Activated CD8-positive, alpha-beta memory T cell treated with anti-CD3 and anti-CD28 coated beads, Interleukin-2, amount 50 U/mL, for 48 hours (primary cell): ENCODE results near the gene TTC28.

Source experiments
- DNase-seq: peaks from one replicate; pipeline ENCODE4 v3.0.0-alpha.2; 2020

TTC28 gene

GRCh38 chr22:27976586-27976985 lies 703.1 kb downstream of the TTC28 start:
- no peak for DNase-seq

DNA sequence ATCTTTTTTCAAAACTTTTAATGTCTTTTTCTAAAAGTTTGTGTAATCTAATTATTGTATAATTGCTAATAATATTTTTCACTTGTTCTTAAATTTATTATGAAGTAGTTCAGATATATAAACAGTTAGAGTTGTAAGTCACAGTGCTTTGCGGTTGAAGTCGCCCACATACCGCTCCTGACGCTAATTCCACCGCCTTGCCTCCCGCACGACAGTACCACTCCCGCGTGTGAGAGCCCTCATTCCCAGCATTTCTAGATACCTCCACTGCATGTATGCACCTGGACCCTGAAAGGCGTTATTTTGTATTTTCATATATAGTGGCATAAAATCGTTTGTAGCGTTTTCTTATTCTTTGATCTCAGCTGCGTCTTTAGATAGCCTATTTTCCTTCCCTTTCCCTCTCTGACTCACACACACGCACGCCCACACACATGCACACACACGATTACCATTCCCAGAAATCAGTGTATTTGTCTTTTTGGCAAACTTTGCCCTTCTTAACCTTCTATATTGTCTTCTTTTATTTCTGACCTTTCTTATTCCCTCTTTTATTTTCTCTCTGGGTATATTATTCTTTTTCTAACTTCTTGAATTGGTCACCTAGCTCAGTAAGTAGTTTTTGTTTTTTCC lies 704.1 kb downstream of the TTC28 start:
- no peak for DNase-seq

DNA sequence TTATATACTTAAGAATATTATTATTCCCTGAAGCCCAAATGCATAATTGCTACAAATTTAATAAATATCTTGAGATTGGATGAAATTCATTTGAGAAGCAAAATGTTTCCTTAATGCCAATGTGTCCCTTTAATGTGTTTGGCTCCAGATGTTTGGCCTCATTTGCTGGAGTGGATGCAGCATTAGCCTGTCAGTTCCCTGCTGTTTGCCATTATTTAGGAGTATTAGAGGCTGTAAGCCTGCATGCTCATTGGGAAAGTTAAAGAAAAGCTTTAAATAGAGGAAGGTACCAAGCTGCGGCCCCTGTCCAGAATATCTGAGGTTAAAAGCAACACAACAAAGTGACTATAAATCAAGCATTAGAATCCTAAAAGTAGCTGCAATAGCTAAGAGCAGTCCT lies 705.8 kb downstream of the TTC28 start:
- DNase-seq: no peak

DNA sequence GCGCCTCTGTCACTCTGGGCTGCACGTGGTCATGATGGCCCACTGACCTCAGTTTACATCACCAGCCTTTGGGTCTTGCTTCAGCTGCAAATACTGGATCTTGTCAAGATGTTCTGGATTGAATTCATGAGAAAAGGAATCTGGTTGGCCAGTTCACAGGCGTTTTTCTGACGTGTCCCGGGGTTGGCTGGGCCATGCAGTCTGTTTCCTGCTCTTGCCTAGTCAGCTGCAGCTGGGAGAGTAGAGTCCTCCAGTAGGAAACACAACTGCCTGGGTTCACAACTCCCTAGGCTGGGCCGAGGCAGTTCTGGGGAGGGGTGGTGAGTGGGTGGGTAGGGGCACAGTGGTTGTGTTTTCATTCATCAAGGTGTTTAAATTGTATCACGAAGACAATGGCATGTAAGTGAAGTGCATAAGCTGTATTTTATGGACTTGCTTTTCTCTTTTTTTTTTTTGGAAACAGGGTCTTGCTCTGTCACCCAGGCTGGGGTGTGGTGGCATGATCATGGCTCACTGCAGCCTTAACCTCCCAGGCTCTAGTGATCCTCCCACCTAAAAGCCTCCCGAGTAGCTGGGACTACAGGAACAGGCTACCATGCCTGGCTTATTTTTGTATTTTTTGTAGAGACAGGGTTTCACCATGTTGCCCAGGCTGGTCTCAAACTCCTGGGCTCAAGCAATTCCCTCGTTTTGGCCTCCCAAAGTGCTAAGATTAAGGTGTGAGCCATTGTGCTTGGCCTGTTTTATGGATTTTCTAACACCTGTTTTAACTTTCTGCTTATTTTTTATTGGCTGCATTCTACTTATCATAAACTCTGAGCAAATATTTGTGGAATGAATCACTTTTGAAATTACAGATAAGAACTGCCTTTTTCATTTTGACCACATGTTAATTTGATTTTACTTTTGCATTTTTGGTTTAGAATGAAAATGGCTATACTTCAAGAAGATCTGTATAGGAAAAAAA lies 706.6 kb downstream of the TTC28 start:
- DNase-seq: no peak

- DNase-seq: no peak
Measured at GRCh38 chr22:27971926-27972325, 707.7 kb downstream of the TTC28 start.

- no peak for DNase-seq
Measured at GRCh38 chr22:27970596-27971220, 708.9 kb downstream of the TTC28 start.

DNA sequence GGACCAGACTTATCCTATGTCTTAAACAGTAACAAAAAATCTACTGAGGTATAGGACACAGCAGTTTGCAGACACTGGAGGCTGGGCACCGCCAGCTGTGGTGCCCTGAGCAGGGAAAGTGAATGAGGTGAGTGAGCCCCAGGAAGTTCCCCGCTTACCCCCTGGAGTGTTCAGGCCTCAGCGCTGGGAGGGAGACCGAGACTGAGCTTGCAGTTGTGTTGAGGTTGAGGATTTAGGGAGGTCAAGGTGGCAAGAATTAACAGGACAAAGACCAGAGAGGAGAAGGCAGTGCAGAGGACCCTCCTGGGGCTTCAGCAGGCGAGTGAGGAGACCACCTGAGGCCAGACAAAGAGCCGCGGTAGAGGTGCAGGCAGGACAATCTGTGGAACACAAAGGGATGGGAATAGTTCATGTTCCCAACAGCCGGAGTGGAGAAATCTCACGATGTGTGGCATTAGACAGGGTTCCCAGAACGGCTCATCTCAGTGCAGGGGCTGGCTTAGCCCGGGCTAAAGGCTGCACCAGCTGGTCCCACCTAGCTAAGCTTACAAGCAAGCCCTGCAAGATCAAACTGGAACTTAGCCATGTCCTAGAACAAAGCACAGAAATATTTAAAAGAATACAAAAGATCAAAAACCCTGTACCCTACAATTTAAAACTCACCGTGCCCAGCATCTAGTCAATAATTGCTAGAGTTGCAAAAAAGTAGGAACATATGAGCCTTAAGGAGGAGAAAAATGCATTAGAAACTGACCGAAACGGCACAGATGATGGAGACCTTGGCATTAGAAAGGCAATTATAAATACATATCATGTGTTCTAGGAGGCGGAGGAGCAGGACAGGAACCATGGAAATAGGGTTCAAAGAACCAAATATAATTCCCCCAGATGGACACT lies 713.2 kb downstream of the TTC28 start:
- DNase-seq: no peak

- no peak for DNase-seq
Measured at GRCh38 chr22:27962268-27963044, 717.2 kb downstream of the TTC28 start.

- DNase-seq: no peak
Measured at GRCh38 chr22:27961680-27962079, 718.0 kb downstream of the TTC28 start.

DNA sequence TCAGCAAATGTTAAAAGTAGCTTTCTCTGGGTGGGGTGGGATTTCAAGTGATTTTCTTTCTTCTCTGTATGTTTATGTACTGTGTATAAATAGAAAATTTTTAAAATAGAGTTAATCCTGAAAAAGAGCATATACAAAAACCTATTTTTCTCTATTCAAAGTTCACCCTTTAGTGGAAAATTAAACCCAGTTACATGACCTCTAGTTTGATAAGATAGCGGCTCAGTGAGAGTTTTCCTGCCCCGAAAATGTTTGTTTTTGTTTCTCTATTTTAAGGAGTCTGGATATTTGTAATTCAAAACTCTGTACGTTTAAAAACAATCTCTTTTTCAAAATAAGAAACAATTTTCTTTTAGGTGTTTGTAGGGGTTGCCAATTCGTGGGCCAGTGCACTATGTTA lies 718.5 kb downstream of the TTC28 start:
- no peak for DNase-seq

- no peak for DNase-seq
Measured at GRCh38 chr22:27959335-27960090, 720.1 kb downstream of the TTC28 start.

DNA sequence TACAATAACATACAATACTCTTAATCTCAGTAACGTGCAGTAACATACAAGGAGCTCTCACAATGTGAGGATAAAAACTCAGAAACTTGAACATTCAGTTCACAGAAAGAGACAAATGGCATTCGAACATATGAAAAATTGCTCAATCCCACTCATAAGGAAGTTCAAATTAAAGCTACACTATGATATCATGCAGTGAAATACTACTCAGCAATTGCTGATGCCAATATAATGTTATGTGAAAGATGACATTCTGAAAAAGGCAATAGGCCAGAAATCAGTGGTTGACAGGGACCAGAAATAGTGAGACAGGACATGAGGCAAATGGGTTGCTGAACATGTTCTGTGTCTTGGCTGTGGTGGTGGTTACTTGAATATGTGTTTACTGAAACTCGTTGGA lies 726.9 kb downstream of the TTC28 start:
- no peak for DNase-seq

DNA sequence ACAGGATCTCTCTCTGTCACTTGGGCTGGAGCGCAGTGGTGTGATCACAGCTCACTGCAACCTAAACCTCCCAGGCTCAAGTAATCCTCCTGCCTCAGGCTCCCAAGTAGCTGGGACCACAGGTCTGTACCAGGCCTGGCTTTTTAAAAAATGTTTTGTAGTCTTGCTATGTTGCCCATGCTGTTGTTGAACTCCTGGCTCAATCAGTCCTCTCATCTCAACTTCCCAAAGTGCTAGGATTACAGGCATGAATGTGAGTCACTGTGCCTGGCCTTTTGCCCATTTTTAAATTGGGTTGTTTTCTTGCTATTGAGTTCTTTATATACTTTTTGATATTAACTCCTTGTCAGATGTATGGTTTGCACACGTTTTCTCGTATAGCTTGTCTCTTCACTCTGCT lies 727.5 kb downstream of the TTC28 start:
- no peak for DNase-seq

DNA sequence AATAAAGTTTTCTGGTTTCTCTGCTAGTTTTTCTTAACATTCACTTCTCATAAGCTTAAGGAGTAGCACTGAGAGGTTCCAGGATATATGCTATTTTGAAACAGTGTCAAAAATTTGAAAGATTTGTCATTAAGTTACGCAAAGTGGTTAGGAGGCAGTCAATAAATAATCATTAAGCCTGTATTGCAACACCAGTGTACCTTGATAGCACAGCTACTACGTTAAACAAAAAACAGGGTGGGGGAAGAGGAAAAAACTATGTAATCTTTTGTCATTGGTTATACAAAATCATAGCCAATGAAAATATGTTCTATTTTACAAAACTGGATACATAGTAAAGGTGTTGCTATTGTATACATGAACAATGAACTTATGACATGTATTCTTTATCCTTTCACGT lies 730.2 kb downstream of the TTC28 start:
- no peak for DNase-seq

- DNase-seq: no peak
Measured at GRCh38 chr22:27948569-27948968, 731.1 kb downstream of the TTC28 start.

DNA sequence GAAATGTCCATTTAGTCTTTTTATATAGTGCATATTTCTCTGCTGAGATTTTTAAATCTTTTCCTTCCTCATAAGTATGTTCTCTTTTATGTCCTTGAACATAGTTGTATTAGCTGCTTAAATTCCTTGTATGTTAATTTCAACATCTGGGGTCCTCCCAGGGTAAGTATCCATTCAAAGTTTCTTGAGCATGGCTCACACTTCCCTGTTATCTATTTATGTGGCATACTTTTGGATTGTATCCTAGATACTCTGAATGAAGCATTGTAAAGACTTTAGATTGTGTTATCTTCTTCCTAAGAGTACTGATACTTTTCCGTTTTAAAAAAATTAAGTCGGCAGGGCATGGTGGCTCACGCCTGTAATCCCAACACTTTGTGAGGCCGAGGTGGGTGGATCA lies 732.2 kb downstream of the TTC28 start:
- DNase-seq: no peak

- DNase-seq: no peak
Measured at GRCh38 chr22:27941143-27941542, 738.5 kb downstream of the TTC28 start.

DNA sequence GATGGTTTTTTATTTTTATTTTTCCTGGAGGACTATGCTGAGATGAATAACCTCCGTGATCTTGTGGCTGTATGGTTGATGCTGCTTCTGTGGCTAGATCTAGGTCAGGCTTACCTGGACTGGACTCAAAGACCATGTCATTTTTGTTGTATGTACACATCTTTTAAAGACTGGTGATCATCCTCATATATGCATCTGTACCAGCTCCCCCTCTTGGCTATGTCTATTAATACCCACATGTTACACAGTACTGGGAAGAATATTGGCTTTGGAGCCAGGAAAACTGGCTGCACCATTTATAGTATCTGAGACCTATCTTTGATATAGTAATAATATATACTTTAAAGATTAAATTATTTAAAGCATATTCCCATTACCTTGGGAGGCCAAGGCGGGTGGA lies 742.2 kb downstream of the TTC28 start:
- no peak for DNase-seq

- DNase-seq: no peak
Measured at GRCh38 chr22:27935897-27936296, 743.7 kb downstream of the TTC28 start.

GRCh38 chr22:27934069-27934468 lies 745.6 kb downstream of the TTC28 start:
- no peak for DNase-seq
